Common myeloid progenitor, CD34-positive (primary cell): ENCODE measurements around the gene SPEM3.

Experiments used
- CTCF ChIA-PET: fragments of 350-600 bp; sonication (Branson Sonifier 250); formaldehyde crosslinking; loops from one replicate; lab custom pipeline; 2021; ENCODE audit warnings: antibody characterized with exemption; lab: Charles Lee
- POLR2A ChIA-PET: fragments of 350-600 bp; sonication (Branson Sonifier 250); formaldehyde crosslinking; loops from one replicate; lab custom pipeline; 2021; ENCODE audit warnings: antibody characterized with exemption; lab: Charles Lee
- DNase-seq, 3 donors: peaks; one replicate each; pipeline versions ENCODE4 v3.0.0 to v3.0.0-alpha.2; 2013
- H3K27ac ChIP-seq, 2 experiments: 1 replicate in 1 of 2; 2 replicates in 1 of 2; pipeline ENCODE4 v1.7.0; 2013; ENCODE audit warnings: inconsistent platforms in 2 of 2, low read length in 2 of 2, mild to moderate bottlenecking in 2 of 2, low read depth in 1 of 2, moderate library complexity in 1 of 2; ENCODE audit not compliant: severe bottlenecking in 2 of 2, insufficient read depth in 1 of 2, poor library complexity in 1 of 2
- H3K27me3 ChIP-seq, 5 experiments: replicated peaks in 2 of 5; 1 replicate in 3 of 5; 2 replicates in 2 of 5; pipeline versions ENCODE4 v1.6.1 to v1.7.0; 2013; ENCODE audit warnings: low read length in 4 of 5, mild to moderate bottlenecking in 2 of 5, moderate library complexity in 2 of 5, inconsistent platforms in 1 of 5; ENCODE audit not compliant: insufficient read depth in 5 of 5, control insufficient read depth in 4 of 5
- H3K36me3 ChIP-seq, 4 experiments: 1 replicate in 2 of 4; 2 replicates in 2 of 4; pipeline versions ENCODE4 v1.6.1 to v1.7.0; 2013; ENCODE audit warnings: low read length in 3 of 4, control low read depth in 1 of 4, mild to moderate bottlenecking in 1 of 4; ENCODE audit not compliant: control insufficient read depth in 4 of 4, insufficient read depth in 4 of 4
- H3K4me1 ChIP-seq, 4 experiments: 1 replicate in 3 of 4; 2 replicates in 1 of 4; pipeline versions ENCODE4 v1.6.1 to v1.7.1; 2013; ENCODE audit warnings: low read length in 3 of 4, mild to moderate bottlenecking in 3 of 4, control low read depth in 1 of 4, inconsistent platforms in 1 of 4, moderate library complexity in 1 of 4; ENCODE audit not compliant: control insufficient read depth in 4 of 4, insufficient read depth in 4 of 4; ENCODE audit errors: control extremely low read depth in 1 of 4
- H3K4me3 ChIP-seq, 7 experiments: 1 replicate in 4 of 7; 2 replicates in 3 of 7; pipeline versions ENCODE4 v1.5.1 to v1.7.0; 2013; ENCODE audit warnings: mild to moderate bottlenecking in 7 of 7, low read length in 6 of 7, moderate library complexity in 6 of 7, inconsistent platforms in 2 of 7, low read depth in 2 of 7, control low read depth in 1 of 7; ENCODE audit not compliant: insufficient read depth in 4 of 7, control insufficient read depth in 1 of 7; ENCODE audit errors: extremely low read depth in 1 of 7
- H3K9me3 ChIP-seq, 5 experiments: 1 replicate in 4 of 5; 2 replicates in 1 of 5; pipeline versions ENCODE4 v1.6.1 to v1.7.1; 2013; ENCODE audit warnings: low read length in 4 of 5, mild to moderate bottlenecking in 2 of 5, inconsistent platforms in 1 of 5, low read depth in 1 of 5, moderate library complexity in 1 of 5; ENCODE audit not compliant: control insufficient read depth in 4 of 5, insufficient read depth in 2 of 5; ENCODE audit errors: control extremely low read depth in 1 of 5
- WGBS: methylation state at CpG from one replicate; pipeline ENCODE4 v1.1.5; 2013; ENCODE audit not compliant: insufficient coverage; 5-methylcytosine and 5-hydroxymethylcytosine counted together

Gene SPEM3

DNA sequence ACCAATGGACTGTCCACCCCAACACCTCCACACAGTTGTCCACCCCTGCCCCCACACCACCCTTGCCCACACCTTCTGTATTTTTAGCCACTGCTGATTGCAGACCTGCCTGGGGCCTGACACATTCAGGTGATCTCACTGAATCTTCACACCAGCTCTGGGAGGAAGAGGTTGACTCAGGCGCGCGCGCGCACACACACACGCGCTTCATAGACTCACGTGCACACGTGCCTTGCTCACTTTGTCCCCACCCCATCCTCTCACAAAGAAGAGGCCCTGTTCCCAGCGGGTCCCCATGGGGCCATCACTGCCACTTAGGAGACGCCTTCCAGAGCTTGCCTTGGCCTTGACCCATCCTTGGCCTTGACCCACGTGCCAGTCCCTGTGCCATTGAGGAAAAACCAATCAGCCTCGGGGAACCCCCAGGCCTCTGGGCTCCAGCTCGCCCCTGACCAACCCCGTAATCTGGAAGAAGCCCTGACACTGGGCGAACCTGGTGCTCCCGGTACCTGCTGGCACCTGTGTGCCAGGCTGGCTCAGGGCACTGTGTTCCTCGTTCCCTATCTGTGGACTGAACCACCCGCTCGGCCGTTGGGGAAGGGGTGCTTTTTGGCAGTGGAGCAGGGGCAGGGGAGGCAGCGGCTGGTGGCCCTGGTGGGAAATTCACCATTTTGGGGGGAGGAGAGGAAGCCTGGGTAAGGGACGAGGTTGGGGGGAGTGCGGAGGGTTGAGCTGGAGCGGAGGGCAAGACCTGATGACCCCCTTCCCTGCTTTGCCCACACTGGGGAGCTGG, 17.8 kb upstream of the SPEM3 start:
- ChIA-PET CTCF (interaction anchor here (1.7 kb wide), 1 partner anchor 25 kb away, joined by 9 read pairs; the partner anchor contains the start of gene TMEM102), POLR2A (no interaction called here)
- Histone ChIP-seq H3K27me3 (peaks cover 0 to 2% (median under 1%) of the 10 kb centered on the region in 5 experiments), H3K9me3 (no peaks in the 10 kb centered on the region), H3K4me3 (no peak overlapping the region), H3K27ac (no peak overlapping the region), H3K36me3 (peaks cover 0 to 6% (median 0%) of the 10 kb centered on the region in 4 experiments), H3K4me1 (peaks cover 0 to 17% (median 7%) of the 10 kb centered on the region in 4 experiments)
- 95% methylated on average over 20 of the region's 25 CpGs for WGBS
- no peak for DNase-seq

- Histone ChIP-seq H3K9me3 (no peaks in the 10 kb centered on the region), H3K27me3 (no peaks in the 10 kb centered on the region), H3K4me1 (peaks cover 0 to 17% (median 6%) of the 10 kb centered on the region in 4 experiments), H3K4me3 (no peak overlapping the region), H3K36me3 (peaks cover 0 to 6% (median 0%) of the 10 kb centered on the region in 4 experiments), H3K27ac (no peak overlapping the region)
- no peak for DNase-seq
- ChIA-PET CTCF (interaction anchor here (1.7 kb wide), 1 partner anchor 24 kb away, joined by 9 read pairs; the partner anchor contains the start of gene TMEM102), POLR2A (no interaction called here)
- 98% methylated on average over 5 of the region's 8 CpGs for WGBS
These were observed 17.3 kb upstream of the SPEM3 start for GRCh38 chr17:7411427-7411750.

DNA sequence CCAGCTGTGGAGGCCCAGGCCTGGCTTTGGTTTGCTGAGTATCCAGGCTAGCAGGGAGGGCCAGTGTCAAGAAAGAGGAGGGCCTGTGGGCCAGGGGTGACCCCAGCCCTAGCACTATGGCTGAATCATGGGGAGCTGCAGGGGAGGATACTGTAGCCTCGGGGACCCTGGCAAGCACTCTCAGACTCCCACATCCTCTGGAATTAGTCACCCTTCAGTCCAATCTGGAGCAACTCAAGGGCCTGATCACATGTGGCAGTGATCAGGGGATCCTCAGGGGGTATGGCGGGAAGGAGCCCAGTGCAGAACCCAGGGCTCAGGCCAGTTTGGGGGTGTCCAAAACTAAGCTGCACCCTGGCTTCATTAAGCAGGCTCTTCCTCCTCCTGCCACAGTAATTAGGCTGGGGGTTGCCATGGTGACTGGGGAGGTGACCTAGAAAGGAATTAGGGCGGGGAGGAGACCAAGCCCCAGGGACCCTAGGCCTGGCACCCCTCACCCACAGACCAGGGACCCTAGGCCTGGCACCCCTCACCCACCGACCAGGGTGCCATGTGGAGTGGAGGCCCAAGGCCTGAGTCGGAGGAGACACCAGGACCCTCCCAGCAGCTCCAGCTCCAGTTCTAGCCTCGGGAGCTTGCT, 15.2 kb upstream of the SPEM3 start:
- DNase-seq = no peak
- WGBS = 99% methylated on average over 6 of the region's 6 CpGs
- ChIA-PET POLR2A (no interaction called here), CTCF (interaction anchor here (0.6 to 1.7 kb wide), 2 partner anchors 58 to 656 kb away, joined by 3 to 4 read pairs; partner anchors contain the start of gene TMEM95)
- no peak overlapping the region for H3K4me3 ChIP-seq
- no peaks in the 10 kb centered on the region for H3K9me3 ChIP-seq
- no peaks in the 10 kb centered on the region for H3K27me3 ChIP-seq
- H3K4me1 ChIP-seq = peaks cover 0 to 6% (median under 1%) of the 10 kb centered on the region in 4 experiments
- peaks cover 0 to 6% (median 2%) of the 10 kb centered on the region in 4 experiments for H3K36me3 ChIP-seq
- H3K27ac ChIP-seq = no peak overlapping the region

DNA sequence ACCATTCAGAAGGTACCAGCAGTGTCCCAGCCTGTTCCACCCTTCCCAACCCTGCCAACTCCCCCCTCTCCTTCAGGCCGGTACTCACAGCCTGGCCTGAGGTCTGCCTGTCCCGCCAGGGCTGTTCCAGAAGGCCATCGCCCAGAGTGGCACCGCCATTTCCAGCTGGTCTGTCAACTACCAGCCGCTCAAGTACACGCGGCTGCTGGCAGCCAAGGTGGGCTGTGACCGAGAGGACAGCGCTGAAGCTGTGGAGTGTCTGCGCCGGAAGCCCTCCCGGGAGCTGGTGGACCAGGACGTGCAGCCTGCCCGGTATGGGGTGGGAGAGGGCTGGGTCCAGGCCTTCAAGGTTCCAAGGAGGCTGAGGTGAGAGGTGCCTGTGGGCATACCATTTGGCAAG, 13.8 kb upstream of the SPEM3 start:
- no peak overlapping the region for H3K4me3 ChIP-seq
- H3K9me3 ChIP-seq = no peaks in the 10 kb centered on the region
- H3K4me1 ChIP-seq = no peaks in the 10 kb centered on the region
- whole genome bisulfite sequencing = 95% methylated on average over 14 of the region's 14 CpGs
- H3K27ac ChIP-seq = no peak overlapping the region
- ChIA-PET POLR2A (no interaction called here), CTCF (no interaction called here)
- no peaks in the 10 kb centered on the region for H3K27me3 ChIP-seq
- peaks cover 0 to 4% (median 2%) of the 10 kb centered on the region in 4 experiments for H3K36me3 ChIP-seq
- no peak for DNase-seq

GRCh38 chr17:7415784-7416183, 12.9 kb upstream of the SPEM3 start:
- ChIA-PET CTCF (no interaction called here), POLR2A (no interaction called here)
- no peaks in the 10 kb centered on the region for H3K9me3 ChIP-seq
- DNase-seq = no peak
- H3K4me3 ChIP-seq = no peak overlapping the region
- no peaks in the 10 kb centered on the region for H3K27me3 ChIP-seq
- no peaks in the 10 kb centered on the region for H3K4me1 ChIP-seq
- 97% methylated on average over 21 of the region's 23 CpGs for WGBS
- no peak overlapping the region for H3K27ac ChIP-seq
- peaks cover 0 to 4% (median 2%) of the 10 kb centered on the region in 4 experiments for H3K36me3 ChIP-seq

GRCh38 chr17:7416323-7416722, 12.3 kb upstream of the SPEM3 start:
- H3K4me3 ChIP-seq = no peak overlapping the region
- no peak for DNase-seq
- H3K4me1 ChIP-seq = no peaks in the 10 kb centered on the region
- 90% methylated on average over 5 of the region's 6 CpGs for WGBS
- H3K9me3 ChIP-seq = no peaks in the 10 kb centered on the region
- no peaks in the 10 kb centered on the region for H3K27me3 ChIP-seq
- ChIA-PET CTCF (interaction anchor here (1.4 kb wide), 1 partner anchor 20 kb away, joined by 4 read pairs; no protein-coding TSS in a partner anchor), POLR2A (no interaction called here)
- peaks cover 0 to 4% (median 2%) of the 10 kb centered on the region in 4 experiments for H3K36me3 ChIP-seq
- no peak overlapping the region for H3K27ac ChIP-seq
